ENCODE data around the gene SLC35F3.

Gene SLC35F3

GRCh38 chr1:233935297-233935868 lies 30.9 kb downstream of the SLC35F3 start:
- no peaks in the 10 kb centered on the region for H3K27me3 ChIP-seq
- no peak for TF ChIP-seq CTCF (IDR thresholded peaks at IDR 0.05)
- intact Hi-C loops (cut with DNase I; ENCODE audit: low total_unique reads) = no loop called here

GRCh38 chr1:233936422-233936821 lies 31.9 kb downstream of the SLC35F3 start:
- TF ChIP-seq CTCF (IDR thresholded peaks at IDR 0.05) = no peak
- intact Hi-C loops (cut with DNase I; ENCODE audit: low total_unique reads) = no loop called here
- DNase-seq = no peak
- Histone ChIP-seq H3K27ac (no peak overlapping the region), H3K9me3 (no peaks in the 10 kb centered on the region), H3K4me1 (no peaks in the 10 kb centered on the region), H3K4me3 (no peak overlapping the region), H3K36me3 (no peaks in the 10 kb centered on the region), H3K27me3 (no peaks in the 10 kb centered on the region)

More at GRCh38 chr1:233935297-233935868, 30.9 kb downstream of the SLC35F3 start:
- no peaks in the 10 kb centered on the region for H3K9me3 ChIP-seq
- no peak overlapping the region for H3K4me3 ChIP-seq
- H3K36me3 ChIP-seq = no peaks in the 10 kb centered on the region
- no peaks in the 10 kb centered on the region for H3K4me1 ChIP-seq
- no peak overlapping the region for H3K27ac ChIP-seq
- no peak for DNase-seq

GRCh38 chr1:233936842-233937241 lies 32.4 kb downstream of the SLC35F3 start:
- H3K4me3 ChIP-seq = no peak overlapping the region
- H3K27me3 ChIP-seq = no peaks in the 10 kb centered on the region
- no peak for DNase-seq
- no peaks in the 10 kb centered on the region for H3K4me1 ChIP-seq
- no peaks in the 10 kb centered on the region for H3K36me3 ChIP-seq
- no peak for TF ChIP-seq CTCF (IDR thresholded peaks at IDR 0.05)
- intact Hi-C loops (cut with DNase I; ENCODE audit: low total_unique reads) = no loop called here
- no peaks in the 10 kb centered on the region for H3K9me3 ChIP-seq
- H3K27ac ChIP-seq = no peak overlapping the region

- no peaks in the 10 kb centered on the region for H3K27me3 ChIP-seq
- DNase-seq = no peak
- no peaks in the 10 kb centered on the region for H3K9me3 ChIP-seq
These were observed 34.0 kb downstream of the SLC35F3 start for GRCh38 chr1:233938476-233938875.

GRCh38 chr1:233939451-233939850 lies 35.0 kb downstream of the SLC35F3 start:
- Histone ChIP-seq H3K27ac (no peak overlapping the region), H3K36me3 (no peaks in the 10 kb centered on the region), H3K9me3 (no peaks in the 10 kb centered on the region), H3K27me3 (no peaks in the 10 kb centered on the region), H3K4me3 (no peak overlapping the region), H3K4me1 (no peaks in the 10 kb centered on the region)
- TF ChIP-seq CTCF (IDR thresholded peaks at IDR 0.05) = no peak
- DNase-seq = no peak
- intact Hi-C loops (cut with DNase I; ENCODE audit: low total_unique reads) = no loop called here

More at GRCh38 chr1:233938476-233938875, 34.0 kb downstream of the SLC35F3 start:
- no peaks in the 10 kb centered on the region for H3K36me3 ChIP-seq
- no peak overlapping the region for H3K27ac ChIP-seq
- intact Hi-C loops (cut with DNase I; ENCODE audit: low total_unique reads) = no loop called here
- no peak for TF ChIP-seq CTCF (IDR thresholded peaks at IDR 0.05)
- H3K4me3 ChIP-seq = no peak overlapping the region
- no peaks in the 10 kb centered on the region for H3K4me1 ChIP-seq

- Histone ChIP-seq H3K27ac (no peak overlapping the region), H3K36me3 (no peaks in the 10 kb centered on the region), H3K27me3 (no peaks in the 10 kb centered on the region), H3K4me1 (no peaks in the 10 kb centered on the region), H3K4me3 (no peak overlapping the region), H3K9me3 (no peaks in the 10 kb centered on the region)
- intact Hi-C loops (cut with DNase I; ENCODE audit: low total_unique reads) = no loop called here
- TF ChIP-seq CTCF (IDR thresholded peaks at IDR 0.05) = no peak
- DNase-seq = no peak
These were observed 36.4 kb downstream of the SLC35F3 start for GRCh38 chr1:233940908-233941307.
